Cardiac septum (tissue), 1 donor: ENCODE data around the gene NOD1. TPM values are rescaled to one million over a fixed set of nuclear protein-coding genes. Genes with fewer than 3 reads are reported as not detected.
A peak's percentile ranks its signal among the peaks of the same experiment; 100 is the strongest.
"Not testable (repeated sequence)": the region's sequence is repeated elsewhere in the genome, so short reads cannot be mapped to it uniquely, and the experiment has no call there.

Source experiments
- DNase-seq: peaks from one replicate; pipeline ENCODE4 v3.0.0-alpha.2; 2020; ENCODE audit warnings: low spot score
- intact Hi-C: fragments of 100-400 bp; cut with DNase I; formaldehyde crosslinking; loops from one replicate; pipeline ENCODE4 v1.14.0; 2022
- long read RNA-seq: library from polyadenylated mRNA; unstranded; transcript quantifications from one replicate; pipeline ENCODE4 v2.0.0, GENCODE V29; 2021
- total RNA-seq: library from RNA; stranded (reverse); fragmentation: NEBNext Ultra II Directional; extraction: Animal tissue kit (Norgen Biotek cat#: 25700); gene quantifications from one replicate; pipeline ENCODE4 v1.2.1, GENCODE V29; 2021
- donor health status: DM: no; HTN: no; CAD: no.

NOD1 gene
- total RNA-seq: 13.2 TPM
- long read RNA-seq, full-length matches to known transcripts: 2 of 28 reads
- long read RNA-seq, partial matches to known transcripts: 6 of 28 reads
- long read RNA-seq, other reads (novel, unspliced or antisense): 20 of 28 reads

- peak; percentile 94 for DNase-seq
- intact Hi-C loops: loop anchor here (1.0 to 5.0 kb wide), 3 partner anchors 8 to 196 kb away; partner anchors contain the start of genes GGCT and ZNRF2
Observed at GRCh38 chr7:30478349-30479201, at the start of gene NOD1. NOD1 (minus strand) TSS chr7:30478784; CDS start chr7:30456921, 21,863 bp downstream.

GRCh38 chr7:30527297-30527696 lies 48.7 kb upstream of the NOD1 start:
- intact Hi-C loops, DNase-seq: not testable (repeated sequence)

- intact Hi-C loops: no loop called here
- DNase-seq: no peak
Observed at GRCh38 chr7:30526163-30526562, 47.6 kb upstream of the NOD1 start.

GRCh38 chr7:30525429-30525828 lies 46.8 kb upstream of the NOD1 start:
- intact Hi-C loops: no loop called here
- no peak for DNase-seq

GRCh38 chr7:30524545-30524944 lies 46.0 kb upstream of the NOD1 start:
- intact Hi-C loops: no loop called here
- DNase-seq: no peak

- intact Hi-C loops: no loop called here
- DNase-seq: no peak
Observed at GRCh38 chr7:30523466-30523865, 44.9 kb upstream of the NOD1 start.

- DNase-seq: no peak
Observed at GRCh38 chr7:30522159-30522558, 43.6 kb upstream of the NOD1 start.

GRCh38 chr7:30521532-30521931 lies 42.9 kb upstream of the NOD1 start:
- intact Hi-C loops: no loop called here
- no peak for DNase-seq

More at GRCh38 chr7:30522159-30522558, 43.6 kb upstream of the NOD1 start:
- intact Hi-C loops: no loop called here

GRCh38 chr7:30519122-30519521 lies 40.5 kb upstream of the NOD1 start:
- DNase-seq: no peak
- intact Hi-C loops: no loop called here

GRCh38 chr7:30515761-30516160 lies 37.2 kb upstream of the NOD1 start:
- intact Hi-C loops: no loop called here
- no peak for DNase-seq

GRCh38 chr7:30514776-30515175 lies 36.2 kb upstream of the NOD1 start:
- DNase-seq: no peak
- intact Hi-C loops: loop anchor here (5.0 kb wide), 1 partner anchor 48 kb away; no protein-coding TSS in a partner anchor

- intact Hi-C loops: loop anchor here (5.0 kb wide), 1 partner anchor 48 kb away; no protein-coding TSS in a partner anchor
Observed at GRCh38 chr7:30514177-30514576, 35.6 kb upstream of the NOD1 start.

GRCh38 chr7:30513762-30514161 lies 35.2 kb upstream of the NOD1 start:
- DNase-seq: no peak
- intact Hi-C loops: loop anchor here (5.0 kb wide), 1 partner anchor 49 kb away; no protein-coding TSS in a partner anchor

More at GRCh38 chr7:30514177-30514576, 35.6 kb upstream of the NOD1 start:
- DNase-seq: no peak

GRCh38 chr7:30511973-30512662 lies 33.5 kb upstream of the NOD1 start:
- DNase-seq: no peak
- intact Hi-C loops: loop anchor here (5.0 kb wide), 1 partner anchor 50 kb away; no protein-coding TSS in a partner anchor

- intact Hi-C loops: loop anchor here (5.0 kb wide), 1 partner anchor 51 kb away; no protein-coding TSS in a partner anchor
- DNase-seq: no peak
Observed at GRCh38 chr7:30511494-30511893, 32.9 kb upstream of the NOD1 start.

- intact Hi-C loops: loop anchor here (5.0 kb wide), 1 partner anchor 52 kb away; no protein-coding TSS in a partner anchor
- DNase-seq: no peak
Observed at GRCh38 chr7:30510124-30511075, 31.8 kb upstream of the NOD1 start.

- intact Hi-C loops: loop anchor here (5.0 kb wide), 1 partner anchor 38 kb away; no protein-coding TSS in a partner anchor
- not testable (repeated sequence) for DNase-seq
Observed at GRCh38 chr7:30509171-30509857, 30.7 kb upstream of the NOD1 start.

- intact Hi-C loops: loop anchor here (5.0 kb wide), 1 partner anchor 40 kb away; no protein-coding TSS in a partner anchor
- not testable (repeated sequence) for DNase-seq
Observed at GRCh38 chr7:30507346-30507900, 28.8 kb upstream of the NOD1 start.
